Activated naive CD4-positive, alpha-beta T cell treated with Interleukin-2 at 50 U/mL for 16 hours (primary cell): ENCODE data around the gene SRGAP3.

Source experiments
- DNase-seq: peaks from one replicate; pipeline ENCODE4 v3.0.0-alpha.2; 2020

The SRGAP3 gene

DNA sequence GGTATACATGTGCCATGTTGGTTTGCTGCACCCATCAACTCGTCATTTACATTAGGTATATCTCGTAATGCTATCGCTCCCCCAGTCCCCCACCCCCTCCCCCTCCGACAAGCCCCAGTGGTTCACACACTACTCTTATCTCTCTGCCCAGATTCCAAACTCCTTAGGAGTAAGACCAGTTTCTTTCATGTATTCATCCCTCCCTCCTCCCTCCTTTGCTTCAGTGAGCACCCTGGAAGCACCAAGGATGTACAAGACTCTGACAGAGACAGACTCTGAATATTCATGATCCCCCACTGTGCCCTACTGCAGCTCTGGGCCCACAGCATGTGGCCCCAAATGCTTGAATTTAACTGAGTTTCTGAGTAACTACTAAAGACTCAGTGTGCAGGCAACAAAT is 172.4 kb downstream of the SRGAP3 start:
- no peak for DNase-seq

- no peak for DNase-seq
Measured at GRCh38 chr3:9075762-9076161, 173.7 kb downstream of the SRGAP3 start.

GRCh38 chr3:9074079-9074478 is 175.4 kb downstream of the SRGAP3 start:
- DNase-seq: no peak

- no peak for DNase-seq
Measured at GRCh38 chr3:9072667-9073009, 176.8 kb downstream of the SRGAP3 start.

DNA sequence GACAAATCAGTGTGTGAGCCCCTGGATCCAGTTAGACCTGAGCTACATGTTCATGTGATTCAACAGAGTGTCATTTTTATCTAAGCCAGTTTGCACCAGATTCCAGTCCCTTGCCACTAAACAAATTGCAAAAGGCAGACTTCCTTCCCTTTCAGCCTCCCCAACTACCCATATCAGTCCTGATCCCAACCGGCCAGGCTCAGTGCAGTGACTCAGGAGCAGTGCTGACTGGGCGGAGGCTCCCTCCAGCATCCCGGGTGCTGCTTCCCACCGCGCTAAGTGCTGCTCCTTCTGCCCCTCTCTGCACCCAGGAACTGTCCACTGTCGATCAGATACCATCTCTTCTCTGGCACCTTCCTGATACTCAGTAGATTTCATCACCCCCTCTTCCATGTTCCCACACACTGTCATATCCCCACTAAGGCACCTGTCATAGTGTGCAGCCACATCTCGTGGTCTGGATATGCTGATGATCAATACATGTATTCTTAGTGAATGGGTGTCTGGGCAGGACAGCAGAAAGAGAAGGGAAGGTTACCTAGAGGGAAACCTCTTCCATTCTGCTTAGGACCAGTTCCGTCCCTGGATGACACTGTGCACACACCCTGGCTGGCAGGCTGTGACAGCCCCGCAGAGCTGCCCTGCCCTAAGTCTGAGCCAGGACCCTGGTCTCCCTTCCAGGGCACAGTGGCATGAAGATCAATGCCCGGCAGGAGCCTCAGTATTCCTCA is 177.3 kb downstream of the SRGAP3 start:
- DNase-seq: no peak

DNA sequence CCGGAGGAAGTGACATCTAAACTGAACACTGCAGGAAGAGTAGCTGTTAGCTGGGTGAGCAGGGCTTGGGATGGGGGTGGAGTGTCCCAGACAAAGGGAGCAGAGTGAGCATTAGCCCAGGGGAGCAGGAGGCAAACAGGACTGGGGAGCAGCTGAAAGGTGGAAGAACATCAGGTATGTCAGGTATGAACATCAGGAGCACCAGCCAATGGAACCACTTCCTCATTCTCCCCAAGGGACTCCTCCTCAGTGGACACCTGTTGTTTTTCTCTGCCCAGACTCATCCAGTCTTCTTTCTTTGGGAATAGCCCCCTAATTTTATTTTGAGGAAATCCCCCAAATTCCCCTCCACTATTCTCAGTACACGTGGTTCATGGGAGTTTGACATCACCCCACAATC is 178.5 kb downstream of the SRGAP3 start:
- no peak for DNase-seq

GRCh38 chr3:9069971-9070370 is 179.5 kb downstream of the SRGAP3 start:
- no peak for DNase-seq

DNA sequence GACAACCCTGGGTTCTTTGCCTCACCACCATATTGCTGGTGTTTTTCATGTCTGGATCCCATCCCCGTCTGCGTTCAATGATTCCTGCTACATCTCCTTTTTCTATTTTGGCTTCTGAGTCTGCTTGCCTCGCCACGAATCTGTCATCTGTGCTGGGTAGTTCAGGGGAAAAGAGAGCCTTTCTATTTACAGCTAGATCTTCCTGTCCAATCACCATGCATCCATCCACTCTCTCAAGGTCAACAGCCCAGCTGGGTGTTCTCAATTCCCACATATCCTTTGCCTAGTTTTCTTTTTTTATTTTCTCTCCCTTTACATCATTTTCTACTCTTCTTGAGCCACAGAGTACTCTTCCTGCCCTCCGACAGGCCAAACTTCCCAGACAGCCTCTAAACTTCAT is 181.4 kb downstream of the SRGAP3 start:
- DNase-seq: no peak

DNA sequence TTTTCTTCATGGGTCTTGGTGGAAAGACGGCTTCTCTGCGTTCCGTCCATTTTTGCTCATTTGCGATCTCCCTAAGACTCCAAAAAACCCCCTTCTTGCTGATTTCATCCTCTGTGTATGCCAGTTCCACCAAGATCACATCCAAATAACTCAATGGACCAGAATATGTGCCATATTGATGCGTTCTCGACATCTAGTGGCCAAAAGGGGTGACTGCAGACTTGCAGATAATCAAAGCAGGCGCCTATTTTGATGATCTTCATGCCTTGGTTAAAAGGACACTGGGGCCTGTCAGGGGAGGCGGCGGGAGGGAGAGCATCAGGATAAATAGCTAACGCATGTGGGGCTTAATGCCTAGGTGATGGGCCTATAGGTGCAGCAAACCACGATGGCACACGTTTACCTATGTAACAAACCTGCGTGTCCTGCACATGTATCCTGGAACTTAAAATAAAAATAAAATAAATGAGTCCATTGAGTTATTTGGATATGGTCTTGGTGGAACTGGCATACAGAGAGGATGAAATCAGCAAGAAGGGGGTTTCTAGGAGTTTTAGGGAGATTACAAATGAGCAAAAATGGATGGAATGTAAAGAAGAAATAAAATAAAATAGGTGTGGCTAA is 182.0 kb downstream of the SRGAP3 start:
- DNase-seq: no peak

GRCh38 chr3:9066775-9067174 is 182.7 kb downstream of the SRGAP3 start:
- DNase-seq: no peak

DNA sequence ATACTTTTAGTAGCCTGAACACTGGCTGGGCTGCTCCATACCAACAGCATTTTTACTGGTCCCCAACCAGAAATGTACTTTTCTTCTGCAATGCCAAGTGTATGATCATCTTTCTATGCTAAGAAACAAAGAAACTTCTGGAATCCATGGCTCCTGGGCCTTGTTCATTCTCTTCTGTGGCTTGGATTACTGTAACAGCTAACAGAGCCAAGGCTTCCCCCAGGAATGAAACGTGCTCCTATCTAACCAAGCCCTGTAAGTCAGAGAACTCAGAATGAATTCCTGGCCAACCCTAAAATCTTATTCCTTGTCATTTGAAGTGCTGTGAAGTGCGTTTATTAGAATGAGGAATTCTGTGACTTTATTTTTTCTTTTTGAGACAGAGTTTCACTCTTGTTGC is 183.3 kb downstream of the SRGAP3 start:
- DNase-seq: no peak

GRCh38 chr3:9064850-9065249 is 184.6 kb downstream of the SRGAP3 start:
- DNase-seq: no peak

DNA sequence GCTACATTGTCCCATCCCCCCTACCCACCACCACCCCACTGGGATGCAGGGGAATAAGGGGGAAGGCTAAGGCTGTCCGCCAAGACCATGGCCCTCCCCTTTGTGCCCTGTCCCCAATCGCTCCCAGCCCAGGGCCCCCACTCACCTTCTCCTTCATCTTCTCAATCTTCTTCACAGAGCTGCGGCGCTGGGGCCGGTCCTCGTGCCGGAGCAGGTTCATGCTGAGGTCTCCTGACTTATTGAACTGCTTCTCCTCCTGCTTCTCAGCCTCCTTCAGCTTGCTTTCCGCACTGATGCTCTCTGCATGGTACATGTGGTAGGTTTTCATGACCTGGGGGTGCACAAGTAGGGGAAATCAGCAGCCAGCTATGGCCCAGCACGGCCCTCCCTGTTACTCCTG is 185.2 kb downstream of the SRGAP3 start:
- DNase-seq: no peak

DNA sequence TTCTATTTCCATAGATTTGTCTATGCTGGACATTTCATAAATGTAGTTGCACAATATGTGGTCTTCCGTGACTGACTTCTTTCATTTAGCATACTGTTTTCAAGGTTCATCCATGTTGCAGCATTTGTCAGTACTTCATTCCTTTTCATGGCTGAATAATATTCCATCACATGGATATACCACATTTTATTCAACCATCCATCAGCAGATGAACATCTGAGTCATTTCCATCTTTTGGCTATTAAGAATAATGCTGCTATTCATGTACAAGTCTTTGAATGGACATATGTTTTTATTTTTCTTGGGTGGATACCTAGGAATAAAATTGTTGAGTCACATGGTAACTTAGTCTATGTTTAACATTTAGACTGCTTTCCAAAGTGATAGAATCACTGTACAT is 186.9 kb downstream of the SRGAP3 start:
- DNase-seq: no peak

- DNase-seq: no peak
Measured at GRCh38 chr3:9061634-9062033, 187.8 kb downstream of the SRGAP3 start.

DNA sequence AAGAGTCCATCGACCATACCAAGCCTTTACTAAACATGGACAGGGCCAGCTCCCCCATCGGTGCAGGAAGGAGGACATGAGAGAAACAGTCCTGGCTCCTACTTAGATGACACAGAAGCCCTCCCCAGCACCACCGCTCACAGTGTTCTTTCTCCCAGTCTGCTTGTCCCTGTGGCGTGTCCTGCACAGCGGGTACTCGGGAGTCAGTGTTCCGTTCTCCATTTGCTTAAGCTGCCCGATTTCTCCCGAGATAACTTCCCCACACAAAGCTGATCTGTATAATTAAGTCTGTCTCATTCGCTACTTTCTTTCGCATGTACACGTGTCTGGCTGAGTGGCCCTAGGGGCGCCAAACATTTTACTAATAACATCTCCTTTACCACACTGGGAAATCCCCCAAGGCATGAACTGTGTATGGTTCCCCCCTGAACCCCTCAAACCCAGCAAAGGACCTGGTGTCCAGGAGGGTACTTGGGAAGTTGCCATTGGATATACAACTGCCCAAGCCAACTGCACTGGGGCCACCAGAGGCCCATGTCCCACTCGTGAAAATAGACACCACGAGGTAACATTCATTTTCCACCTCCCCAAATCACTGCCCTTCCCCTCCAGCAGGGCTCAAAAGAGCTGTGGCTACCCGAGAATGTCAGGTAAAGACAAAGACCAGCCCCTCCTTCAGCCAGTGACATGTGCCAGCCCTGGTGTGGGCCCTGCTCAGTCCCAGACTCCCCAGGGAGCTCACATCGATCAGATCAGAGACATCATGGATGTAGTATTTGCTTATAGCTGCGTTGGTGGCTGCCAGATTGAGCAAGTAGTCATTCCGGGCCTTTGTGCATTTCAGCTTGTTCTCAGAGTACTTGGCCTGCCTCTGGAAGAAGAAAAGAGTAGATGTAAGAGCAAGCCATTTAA is 189.7 kb downstream of the SRGAP3 start:
- DNase-seq: no peak

DNA sequence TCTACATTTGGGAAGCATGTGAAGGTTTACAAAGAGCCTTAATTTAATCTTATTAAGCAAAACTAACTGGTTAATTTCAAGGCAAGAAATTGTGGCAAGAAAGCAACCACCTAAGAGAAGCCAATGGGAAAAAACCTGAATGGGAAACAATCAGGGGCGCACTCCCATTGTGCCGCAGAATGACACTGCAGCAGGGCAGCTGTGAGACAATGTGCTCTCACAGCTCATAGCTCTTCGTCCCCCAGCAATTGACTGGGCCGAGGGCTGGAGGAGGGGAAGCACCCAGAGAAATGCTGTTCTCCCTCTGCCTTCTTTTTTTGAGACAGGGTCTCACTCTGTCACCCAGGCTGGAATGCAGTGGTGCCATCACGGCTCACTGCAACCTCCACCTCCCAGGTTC is 192.9 kb downstream of the SRGAP3 start:
- no peak for DNase-seq

DNA sequence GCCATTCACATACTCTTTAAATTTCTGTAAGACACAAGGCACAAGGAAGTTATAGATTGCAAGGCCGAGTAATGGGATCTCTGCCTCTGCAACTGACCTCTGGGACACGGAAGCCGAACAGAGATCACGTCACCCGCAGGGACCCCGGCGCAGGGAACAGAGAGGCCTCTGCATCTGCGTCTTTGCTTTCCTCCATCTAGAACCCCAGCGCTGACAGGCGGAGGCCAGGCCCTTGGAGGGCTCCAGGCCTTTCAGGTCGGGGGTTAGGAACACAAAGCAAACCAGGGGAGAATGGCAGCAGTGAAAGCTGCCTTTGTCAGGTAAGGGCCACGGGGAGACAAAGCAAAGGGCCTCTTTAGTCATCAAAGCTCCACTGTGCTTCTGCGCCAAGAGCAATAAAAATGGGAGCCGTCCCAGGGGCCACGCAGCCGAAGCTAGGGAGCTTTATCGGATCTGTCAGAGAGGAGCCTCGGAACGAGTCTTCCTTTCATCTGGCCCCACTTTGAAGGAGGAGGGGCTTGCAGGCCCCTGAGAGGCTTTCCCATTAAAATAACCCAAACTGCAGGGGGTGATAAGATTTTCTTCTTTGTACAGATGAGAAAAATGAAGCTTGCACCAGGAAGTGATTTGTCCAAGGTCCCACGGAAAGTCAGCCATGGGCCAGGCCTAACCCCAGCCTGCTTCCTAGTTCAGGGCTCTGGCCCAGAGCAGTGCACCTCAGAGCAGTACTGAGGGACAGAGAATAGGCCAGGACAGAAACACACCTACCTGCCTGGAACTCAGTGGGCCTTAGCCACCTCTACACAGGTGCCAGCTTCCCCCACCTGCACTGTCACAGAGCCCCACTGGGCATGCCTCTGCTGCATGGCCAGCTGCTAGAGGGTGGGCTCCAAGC is 201.7 kb downstream of the SRGAP3 start:
- no peak for DNase-seq

GRCh38 chr3:9045371-9045770 is 204.1 kb downstream of the SRGAP3 start:
- no peak for DNase-seq

- DNase-seq: no peak
Measured at GRCh38 chr3:9043063-9043462, 206.4 kb downstream of the SRGAP3 start.

DNA sequence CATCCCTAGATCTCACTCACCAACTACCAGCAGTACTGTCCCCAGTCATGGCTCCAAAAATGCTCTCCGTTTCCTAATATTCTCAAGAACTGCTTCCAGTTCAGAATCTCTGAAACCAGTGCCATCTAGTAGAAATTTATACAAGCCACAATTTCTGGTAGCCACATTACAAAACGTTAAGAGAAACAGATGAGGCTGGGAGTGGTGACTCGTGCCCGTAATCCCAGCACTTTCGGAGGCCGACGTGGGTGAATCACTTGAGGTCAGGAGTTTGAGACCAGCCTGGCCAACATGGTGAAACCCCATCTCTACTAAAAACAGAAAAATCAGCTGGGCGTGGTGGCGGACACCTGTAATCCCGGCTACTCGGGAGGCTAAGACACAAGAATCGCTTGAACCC is 207.8 kb downstream of the SRGAP3 start:
- no peak for DNase-seq

DNA sequence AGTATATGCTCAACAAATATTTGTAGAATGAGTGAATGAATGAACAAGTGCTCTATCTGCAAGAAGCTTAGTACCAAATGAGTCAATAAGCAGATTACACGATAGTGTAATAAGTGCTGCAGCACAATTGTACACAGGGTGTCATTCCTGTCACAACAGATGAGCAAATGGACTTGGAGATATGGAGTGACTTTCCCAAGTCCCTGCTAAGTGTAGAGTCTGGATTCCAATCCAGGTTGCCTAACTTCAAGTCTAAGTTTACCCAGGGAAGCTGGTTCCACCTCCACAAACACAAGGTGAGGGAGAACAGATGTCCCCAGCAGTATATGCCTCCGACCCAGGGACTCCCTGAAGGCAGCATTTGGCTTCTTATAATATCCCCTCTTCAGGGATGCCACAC is 208.4 kb downstream of the SRGAP3 start:
- DNase-seq: no peak

GRCh38 chr3:9037144-9037711 is 212.2 kb downstream of the SRGAP3 start:
- DNase-seq: no peak
